Gastroesophageal sphincter (tissue), 3 donors: ENCODE results near the gene ALKBH3.

Experiments used
- CTCF ChIP-seq, 4 experiments: fragments of 200-600 bp in 2 of 4; fragments of 450-650 bp in 2 of 4; sonication (generic) in 1 of 4; IDR thresholded peaks; one replicate each; pipeline ENCODE4 v1.5.1; 2017 to 2019; ENCODE audit warnings: antibody characterized with exemption in 4 of 4, mild to moderate bottlenecking in 2 of 4, moderate library complexity in 2 of 4
- POLR2A ChIP-seq, 2 donors: fragments of 450-650 bp; IDR thresholded peaks; one replicate each; pipeline ENCODE4 v1.6.1; 2017; ENCODE audit warnings: antibody characterized with exemption in 2 of 2, mild to moderate bottlenecking in 2 of 2, moderate library complexity in 1 of 2
- POLR2AphosphoS5 ChIP-seq: sonication (generic); formaldehyde crosslinking; IDR thresholded peaks from one replicate; pipeline ENCODE4 v1.6.1; 2017; ENCODE audit warnings: antibody characterized with exemption

DNA sequence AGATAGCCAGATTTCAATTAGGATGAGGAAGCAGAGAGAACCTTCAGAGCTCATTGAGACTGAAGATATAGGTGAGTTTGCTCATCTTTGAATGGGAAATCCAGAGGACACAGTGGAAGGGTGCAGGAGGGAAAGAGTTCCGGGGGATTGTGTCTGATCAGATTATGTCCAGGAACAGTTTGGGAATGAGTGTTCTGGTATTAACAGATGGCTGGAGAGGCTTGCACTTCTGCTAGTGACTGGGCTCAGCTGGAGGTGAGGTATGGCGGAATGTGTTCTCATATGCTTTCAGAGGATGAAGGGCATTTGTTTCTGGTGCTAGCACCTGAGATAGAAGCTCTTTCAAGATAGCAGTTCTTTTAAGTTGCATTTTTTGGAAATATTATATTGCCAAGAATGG, 27.6 kb downstream of the ALKBH3 start:
- no peak for TF ChIP-seq POLR2AphosphoS5
- no peak for TF ChIP-seq CTCF (IDR thresholded peaks at IDR 0.05)
- no peak for TF ChIP-seq POLR2A (IDR thresholded peaks at IDR 0.05)
